Loucy (cell line): ENCODE results near the gene GBP6.

Source experiments
- H2AFZ ChIP-seq: fragments of 200-600 bp; sonication (generic); 2 replicates; pipeline ENCODE4 v1.6.0; 2016; ENCODE audit warnings: antibody characterized with exemption, mild to moderate bottlenecking, low read length, moderate library complexity
- H3F3A ChIP-seq: fragments of 200-600 bp; 2 replicates; pipeline ENCODE4 v1.6.0; 2016; ENCODE audit warnings: antibody characterized with exemption, low read depth, mild to moderate bottlenecking
- H3K27me3 ChIP-seq: fragments of 200-600 bp; sonication (generic); 2 replicates; pipeline ENCODE4 v1.6.1; 2014; ENCODE audit warnings: low read length, mild to moderate bottlenecking; ENCODE audit not compliant: insufficient read depth, poor library complexity, severe bottlenecking
- H3K36me3 ChIP-seq: fragments of 200-600 bp; sonication (generic); 2 replicates; pipeline ENCODE4 v1.6.1; 2016; ENCODE audit warnings: low read length; ENCODE audit not compliant: insufficient read depth
- H3K4me1 ChIP-seq: fragments of 200-600 bp; sonication (generic); 2 replicates; pipeline ENCODE4 v1.5.1; 2014; ENCODE audit warnings: low read length, mild to moderate bottlenecking; ENCODE audit not compliant: insufficient read depth, poor library complexity, severe bottlenecking
- H3K4me2 ChIP-seq: fragments of 200-600 bp; sonication (generic); 2 replicates; pipeline ENCODE4 v1.6.0; 2014; ENCODE audit warnings: antibody characterized with exemption, low read length, low read depth, mild to moderate bottlenecking; ENCODE audit not compliant: poor library complexity, severe bottlenecking
- H3K4me3 ChIP-seq: fragments of 200-600 bp; sonication (generic); 2 replicates; pipeline ENCODE4 v1.5.1; 2014; ENCODE audit warnings: low read length, mild to moderate bottlenecking, mixed read lengths; ENCODE audit not compliant: poor library complexity, severe bottlenecking
- H3K79me2 ChIP-seq: fragments of 200-600 bp; sonication (generic); 2 replicates; pipeline ENCODE4 v1.6.1; 2014; ENCODE audit warnings: low read length; ENCODE audit not compliant: insufficient read depth
- H3K9ac ChIP-seq: fragments of 200-600 bp; sonication (generic); 2 replicates; pipeline ENCODE4 v1.6.0; 2014; ENCODE audit warnings: mild to moderate bottlenecking, low read depth, low read length, moderate library complexity; ENCODE audit not compliant: poor library complexity, severe bottlenecking
- H3K9me2 ChIP-seq: fragments of 200-600 bp; sonication (generic); replicated peaks from 2 replicates; pipeline ENCODE4 v1.6.1; 2016; ENCODE audit warnings: low read depth, low read length, mixed read lengths
- H3K9me3 ChIP-seq: fragments of 200-600 bp; sonication (generic); 2 replicates; pipeline ENCODE4 v1.6.1; 2014; ENCODE audit warnings: mild to moderate bottlenecking, antibody characterized with exemption, low read length, low read depth; ENCODE audit not compliant: insufficient read depth
- H4K20me1 ChIP-seq: fragments of 200-600 bp; sonication (generic); 2 replicates; pipeline ENCODE4 v1.6.0; 2014; ENCODE audit warnings: antibody characterized with exemption, low read length, mild to moderate bottlenecking; ENCODE audit not compliant: insufficient read depth, poor library complexity, severe bottlenecking
- CTCF ChIP-seq: fragments of 200-600 bp; sonication (generic); conservative IDR thresholded peaks from 2 replicates; pipeline ENCODE4 v1.5.1; 2014; ENCODE audit warnings: mild to moderate bottlenecking, antibody characterized with exemption, low read length
- EZH2phosphoT487 ChIP-seq: fragments of 200-600 bp; IDR thresholded peaks from 2 replicates; pipeline ENCODE4 v1.6.1; 2018; ENCODE audit warnings: antibody characterized with exemption, mild to moderate bottlenecking, moderate library complexity, borderline replicate concordance

GBP6 gene

GRCh38 chr1:89351597-89352311, 12.1 kb upstream of the GBP6 start:
- no peaks in the 10 kb centered on the region for H3K9me3 ChIP-seq
- H3K4me1 ChIP-seq, result peaks cover 15% of the 10 kb centered on the region
- H3K27me3 ChIP-seq, result no peaks in the 10 kb centered on the region
- no peak overlapping the region for H3K4me2 ChIP-seq
- H3K36me3 ChIP-seq, result no peaks in the 10 kb centered on the region
- H3K9ac ChIP-seq, result no peak overlapping the region
- no peaks in the 10 kb centered on the region for H3F3A ChIP-seq
- no peak overlapping the region for H2AFZ ChIP-seq
- H3K9me2 ChIP-seq, result no peaks in the 10 kb centered on the region
- H4K20me1 ChIP-seq, result no peaks in the 10 kb centered on the region
- no peaks in the 10 kb centered on the region for H3K79me2 ChIP-seq
- no peak for TF ChIP-seq CTCF
- TF ChIP-seq EZH2phosphoT487, result no peak
- H3K4me3 ChIP-seq, result no peak overlapping the region

GRCh38 chr1:89352421-89352820, 11.4 kb upstream of the GBP6 start:
- Histone ChIP-seq H3K36me3 (no peaks in the 10 kb centered on the region), H3K4me3 (no peak overlapping the region), H3K4me2 (no peak overlapping the region), H3K9me3 (no peaks in the 10 kb centered on the region), H3F3A (no peaks in the 10 kb centered on the region), H4K20me1 (no peaks in the 10 kb centered on the region), H3K4me1 (peaks cover 15% of the 10 kb centered on the region), H3K9ac (no peak overlapping the region), H2AFZ (no peak overlapping the region), H3K9me2 (no peaks in the 10 kb centered on the region), H3K79me2 (no peaks in the 10 kb centered on the region), H3K27me3 (no peaks in the 10 kb centered on the region)
- TF ChIP-seq CTCF, result no peak
- no peak for TF ChIP-seq EZH2phosphoT487

- Histone ChIP-seq H3K27me3 (no peaks in the 10 kb centered on the region), H3K9ac (no peak overlapping the region), H3K4me3 (no peak overlapping the region), H3K79me2 (no peaks in the 10 kb centered on the region), H3K36me3 (no peaks in the 10 kb centered on the region), H3K4me2 (no peak overlapping the region), H2AFZ (no peak overlapping the region), H3K4me1 (peaks cover 15% of the 10 kb centered on the region), H4K20me1 (no peaks in the 10 kb centered on the region), H3K9me2 (no peaks in the 10 kb centered on the region), H3K9me3 (no peaks in the 10 kb centered on the region), H3F3A (no peaks in the 10 kb centered on the region)
- TF ChIP-seq EZH2phosphoT487 (no peak), CTCF (no peak)
These were observed 9.7 kb upstream of the GBP6 start for GRCh38 chr1:89354205-89354604.
